GM12878 (cell line): ENCODE data around the gene KDM2A. TPM values are rescaled to one million over a fixed set of nuclear protein-coding genes. Genes with fewer than 3 reads are reported as not detected.

Experiments
- ATF3 ChIP-seq: IDR thresholded peaks from 2 replicates; pipeline ENCODE4 v1.6.1; 2011; ENCODE audit warnings: low read depth, mild to moderate bottlenecking, low read length, moderate library complexity, borderline replicate concordance; ENCODE audit errors: extremely low read depth
- CHD2 ChIP-seq: IDR thresholded peaks from 2 replicates; pipeline ENCODE4 v1.6.1; 2011; ENCODE audit warnings: low read depth, low read length, improper control_type of control experiment, borderline replicate concordance
- CTCF ChIP-seq, 3 experiments: IDR thresholded peaks in 2 of 3; conservative IDR thresholded peaks in 1 of 3; 2 replicates each; pipeline ENCODE4 v1.5.1; 2011; ENCODE audit warnings: low read depth in 3 of 3, low read length in 3 of 3, mild to moderate bottlenecking in 3 of 3, control low read depth in 2 of 3, moderate library complexity in 2 of 3, inconsistent platforms in 1 of 3, mixed read lengths in 1 of 3; ENCODE audit not compliant: control insufficient read depth in 2 of 3, insufficient read depth in 1 of 3; ENCODE audit errors: extremely low read depth in 1 of 3
- E4F1 ChIP-seq: fragments of 450-650 bp; IDR thresholded peaks from 2 replicates; pipeline ENCODE4 v1.6.1; 2018; ENCODE audit warnings: borderline replicate concordance, mild to moderate bottlenecking; ENCODE audit not compliant: partially characterized antibody
- GABPA ChIP-seq: IDR thresholded peaks from 2 replicates; pipeline ENCODE4 v1.6.1; 2014; ENCODE audit warnings: antibody characterized with exemption, low read depth, mild to moderate bottlenecking, inconsistent platforms
- GATAD2B ChIP-seq: fragments of 450-650 bp; conservative IDR thresholded peaks from 2 replicates; pipeline ENCODE4 v1.6.1; 2017; ENCODE audit warnings: low read depth, mild to moderate bottlenecking, moderate library complexity
- LARP7 ChIP-seq: fragments of 450-650 bp; IDR thresholded peaks from 2 replicates; pipeline ENCODE4 v1.6.1; 2017; ENCODE audit warnings: mild to moderate bottlenecking
- PAX8 ChIP-seq: fragments of 450-650 bp; IDR thresholded peaks from 2 replicates; pipeline ENCODE4 v1.6.1; 2017; ENCODE audit warnings: mild to moderate bottlenecking, moderate library complexity
- POU2F2 ChIP-seq: IDR thresholded peaks from 3 replicates; pipeline ENCODE4 v1.6.1; 2011; ENCODE audit warnings: low read depth, mild to moderate bottlenecking, low read length, borderline replicate concordance
- PRDM15 ChIP-seq: fragments of 450-650 bp; formaldehyde crosslinking; IDR thresholded peaks from 2 replicates; pipeline ENCODE4 v1.4.0; 2020; ENCODE audit warnings: mild to moderate bottlenecking, moderate library complexity
- SIX5 ChIP-seq: IDR thresholded peaks from 2 replicates; pipeline ENCODE4 v1.6.1; 2011; ENCODE audit warnings: mild to moderate bottlenecking, low read depth, low read length, moderate library complexity; ENCODE audit not compliant: severe bottlenecking
- polyA plus RNA-seq, 11 experiments: library from polyadenylated mRNA; depleted of rRNA in 4 of 11; unstranded in 6 of 11; stranded (reverse) in 5 of 11; fragments of >200 nt; fragmentation: Nextera tagmentation in 4 of 11; fragmentation: Illumina TruSeq in 1 of 11; extraction: Ambion mirVana in 4 of 11; extraction: Trizol in 1 of 11; gene quantifications; 1 replicate in 1 of 11; 2 replicates in 10 of 11; pipeline versions ENCODE4 v1.2.1 to v1.2.3, GENCODE V29; 2011 to 2016; ENCODE audit warnings: inconsistent platforms in 2 of 11, missing spikeins in 2 of 11, low read depth in 1 of 11
- total RNA-seq, 4 experiments: library from RNA; depleted of rRNA in 3 of 4; stranded (reverse); fragments of >200 nt in 3 of 4; fragmentation: Illumina TruSeq in 1 of 4; extraction: Trizol in 1 of 4; gene quantifications; 2 replicates each; pipeline versions ENCODE4 v1.2.1 to v1.2.3, GENCODE V29; 2013 to 2021
- TF ChIP-seq, protein P1 (sequence below): fragments of 450-650 bp; IDR thresholded peaks from 2 replicates; pipeline ENCODE4 v1.6.1; 2017; ENCODE audit warnings: antibody characterized with exemption, mild to moderate bottlenecking, moderate library complexity
- TF ChIP-seq, protein P2 (sequence below): IDR thresholded peaks from 2 replicates; pipeline ENCODE4 v1.6.1; 2011; ENCODE audit warnings: borderline replicate concordance, low read depth, mild to moderate bottlenecking, moderate library complexity, mixed read lengths, low read length; ENCODE audit not compliant: insufficient read depth; ENCODE audit errors: extremely low read length

Gene KDM2A
- total and polyA plus RNA-seq, 10 of the 15 experiments (the other 5 are each of a cell fraction or from before 2014, with no cell fraction given): 10.5 to 69.3 (median 41.6) TPM

DNA sequence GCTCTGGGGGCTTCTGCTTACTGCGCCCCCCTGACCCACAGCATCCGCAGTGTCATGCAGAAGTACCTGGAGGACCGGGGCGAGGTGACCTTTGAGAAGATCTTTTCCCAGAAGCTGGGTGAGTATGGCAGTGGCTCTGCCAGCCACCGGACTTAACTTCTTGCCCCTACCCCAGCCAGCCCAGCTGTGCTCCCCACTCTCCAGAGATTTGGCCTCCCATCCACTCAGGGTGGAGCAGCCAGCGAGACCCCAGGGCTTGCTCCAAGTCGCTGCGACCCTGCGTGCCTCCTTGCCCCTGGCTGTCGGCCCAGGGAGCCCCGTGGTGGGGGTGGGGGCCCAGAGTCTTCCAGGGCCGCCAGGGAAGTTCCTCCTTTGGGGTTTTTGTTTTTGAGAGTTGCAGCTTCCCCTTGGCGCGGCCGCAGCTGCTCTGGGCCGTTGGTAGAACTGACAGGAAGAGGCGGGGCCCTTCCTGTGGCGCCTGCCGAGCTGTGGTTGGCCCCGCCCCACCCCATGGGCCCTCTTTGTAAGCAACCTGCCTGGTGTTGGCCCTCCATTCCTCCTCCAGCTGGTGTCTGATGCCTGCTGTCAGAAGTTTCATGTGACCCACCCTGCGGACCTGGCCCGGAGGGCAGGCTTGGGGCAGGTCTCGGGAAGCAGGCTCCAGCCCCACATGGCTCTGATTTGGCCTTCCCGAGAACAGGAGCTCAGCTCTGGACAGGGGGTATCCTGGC, 158.3 kb downstream of the KDM2A start (continued):
- no peak for TF ChIP-seq CTCF (IDR thresholded peaks at IDR 0.05 in 2 of 3, conservative IDR thresholded peaks at IDR 0.05 in 1 of 3; ENCODE audit: control insufficient read depth in 2 of 3, extremely low read depth in 1 of 3, insufficient read depth in 1 of 3, low read depth in 3 of 3, low read length in 3 of 3)
- no peak for TF ChIP-seq ATF3
- no peak for TF ChIP-seq GABPA
- TF ChIP-seq LARP7: peak; percentile 68
- no peak for TF ChIP-seq E4F1
- peak; percentile 69; the same call in 1 of the 2 replicates for TF ChIP-seq GATAD2B
- TF ChIP-seq PRDM15 (CRISPR knock-in tag): peak; percentile 52; the same call in 1 of the 2 replicates
- TF ChIP-seq PAX8: no peak
- TF ChIP-seq SIX5: no peak
- TF ChIP-seq, protein P1, sequence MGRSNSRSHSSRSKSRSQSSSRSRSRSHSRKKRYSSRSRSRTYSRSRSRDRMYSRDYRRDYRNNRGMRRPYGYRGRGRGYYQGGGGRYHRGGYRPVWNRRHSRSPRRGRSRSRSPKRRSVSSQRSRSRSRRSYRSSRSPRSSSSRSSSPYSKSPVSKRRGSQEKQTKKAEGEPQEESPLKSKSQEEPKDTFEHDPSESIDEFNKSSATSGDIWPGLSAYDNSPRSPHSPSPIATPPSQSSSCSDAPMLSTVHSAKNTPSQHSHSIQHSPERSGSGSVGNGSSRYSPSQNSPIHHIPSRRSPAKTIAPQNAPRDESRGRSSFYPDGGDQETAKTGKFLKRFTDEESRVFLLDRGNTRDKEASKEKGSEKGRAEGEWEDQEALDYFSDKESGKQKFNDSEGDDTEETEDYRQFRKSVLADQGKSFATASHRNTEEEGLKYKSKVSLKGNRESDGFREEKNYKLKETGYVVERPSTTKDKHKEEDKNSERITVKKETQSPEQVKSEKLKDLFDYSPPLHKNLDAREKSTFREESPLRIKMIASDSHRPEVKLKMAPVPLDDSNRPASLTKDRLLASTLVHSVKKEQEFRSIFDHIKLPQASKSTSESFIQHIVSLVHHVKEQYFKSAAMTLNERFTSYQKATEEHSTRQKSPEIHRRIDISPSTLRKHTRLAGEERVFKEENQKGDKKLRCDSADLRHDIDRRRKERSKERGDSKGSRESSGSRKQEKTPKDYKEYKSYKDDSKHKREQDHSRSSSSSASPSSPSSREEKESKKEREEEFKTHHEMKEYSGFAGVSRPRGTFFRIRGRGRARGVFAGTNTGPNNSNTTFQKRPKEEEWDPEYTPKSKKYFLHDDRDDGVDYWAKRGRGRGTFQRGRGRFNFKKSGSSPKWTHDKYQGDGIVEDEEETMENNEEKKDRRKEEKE: no peak
- no peak for TF ChIP-seq POU2F2
- peak; percentile 91 for TF ChIP-seq CHD2
- TF ChIP-seq, protein P2, sequence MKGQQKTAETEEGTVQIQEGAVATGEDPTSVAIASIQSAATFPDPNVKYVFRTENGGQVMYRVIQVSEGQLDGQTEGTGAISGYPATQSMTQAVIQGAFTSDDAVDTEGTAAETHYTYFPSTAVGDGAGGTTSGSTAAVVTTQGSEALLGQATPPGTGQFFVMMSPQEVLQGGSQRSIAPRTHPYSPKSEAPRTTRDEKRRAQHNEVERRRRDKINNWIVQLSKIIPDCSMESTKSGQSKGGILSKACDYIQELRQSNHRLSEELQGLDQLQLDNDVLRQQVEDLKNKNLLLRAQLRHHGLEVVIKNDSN: no peak
